HG02759 (cell line): ENCODE results near the gene ZNF674.
A peak's percentile ranks its signal among the peaks of the same experiment; 100 is the strongest.
"Not testable (repeated sequence)": the region's sequence is repeated elsewhere in the genome, so short reads cannot be mapped to it uniquely, and the experiment has no call there.

Experiments
- ATAC-seq: cut with Tn5 transposase; IDR thresholded peaks from one replicate; pipeline ENCODE4 v1.9.1; 2021; ENCODE audit warnings: mild to moderate bottlenecking, moderate library complexity; ENCODE audit not compliant: unreplicated experiment

The ZNF674 gene

DNA sequence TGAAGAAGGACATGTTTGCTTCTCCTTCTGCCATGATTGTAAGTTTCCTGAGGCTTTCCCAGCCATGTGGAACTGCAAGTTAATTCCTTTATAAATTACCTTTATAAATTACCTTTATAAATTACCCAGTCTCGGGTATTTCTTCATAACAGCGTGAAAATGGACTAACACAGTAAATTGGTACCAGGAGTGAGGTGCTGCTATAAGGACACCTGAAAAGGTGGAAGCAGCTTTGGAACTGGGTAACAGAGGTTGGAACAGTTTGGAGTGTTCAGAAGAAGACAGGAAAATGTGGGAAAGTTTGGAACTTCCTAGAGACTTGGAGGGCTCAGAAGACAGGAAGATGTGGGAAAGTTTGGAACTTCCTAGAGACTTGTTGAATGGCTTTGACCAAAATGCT lies 66.6 kb downstream of the ZNF674 start:
- ATAC-seq, result not testable (repeated sequence)

DNA sequence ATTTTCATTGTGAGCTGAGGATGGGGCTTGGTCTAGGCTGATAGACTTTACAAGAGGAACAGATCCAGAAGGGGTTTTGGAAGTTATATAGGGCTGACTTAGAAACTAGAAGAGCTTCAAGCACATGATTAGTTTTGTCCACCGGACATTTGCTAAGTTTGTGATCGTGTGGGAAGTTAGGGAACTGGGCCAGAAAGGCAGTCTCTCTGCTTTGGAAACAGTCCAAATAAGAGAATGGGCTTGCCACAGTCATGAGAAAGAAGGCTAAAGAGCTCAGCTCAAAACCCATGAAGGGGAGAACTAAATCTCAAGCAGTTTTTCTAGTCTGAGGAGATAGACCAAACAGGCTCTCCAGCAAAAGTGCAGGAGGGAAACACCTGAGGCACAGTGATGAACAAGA lies 67.8 kb downstream of the ZNF674 start:
- no peak for ATAC-seq

DNA sequence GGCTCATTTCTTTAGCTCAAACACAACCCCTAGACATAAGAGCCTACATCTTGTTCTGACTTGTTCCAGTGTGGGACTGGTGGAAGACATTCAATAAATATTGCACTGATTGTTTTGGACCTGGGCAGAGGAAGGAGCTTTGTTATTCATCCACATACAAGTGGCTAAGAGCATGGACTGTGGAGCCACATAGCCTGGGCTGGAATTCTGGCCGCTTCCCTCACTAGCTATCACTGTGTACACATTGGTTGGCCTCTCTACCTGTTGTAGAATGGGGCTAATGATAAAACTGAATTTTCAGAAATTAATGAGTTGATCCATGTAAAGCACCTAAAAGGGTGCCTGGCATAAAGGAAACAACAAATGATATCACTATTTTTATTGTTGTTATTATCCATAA lies 80.0 kb downstream of the ZNF674 start:
- ATAC-seq, result no peak

DNA sequence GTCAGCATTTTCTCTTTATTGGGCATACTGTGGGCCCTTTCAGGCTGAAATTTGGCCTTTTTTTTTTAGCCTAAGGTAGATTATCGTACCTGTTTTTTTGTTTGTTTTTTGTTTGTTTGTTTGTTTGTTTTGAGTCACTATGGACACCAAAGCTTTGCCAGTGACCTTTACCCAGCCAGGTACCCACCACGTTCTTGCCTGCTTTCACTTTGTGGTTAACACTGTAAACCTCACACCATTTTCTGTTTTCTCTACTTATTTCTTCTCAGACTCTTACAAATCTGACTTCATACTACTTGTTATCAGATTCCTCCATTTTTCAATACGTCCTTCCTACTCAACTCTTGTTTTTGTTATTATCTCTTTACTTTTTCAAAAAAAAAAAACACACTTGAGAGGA lies 81.5 kb downstream of the ZNF674 start:
- ATAC-seq, result no peak

DNA sequence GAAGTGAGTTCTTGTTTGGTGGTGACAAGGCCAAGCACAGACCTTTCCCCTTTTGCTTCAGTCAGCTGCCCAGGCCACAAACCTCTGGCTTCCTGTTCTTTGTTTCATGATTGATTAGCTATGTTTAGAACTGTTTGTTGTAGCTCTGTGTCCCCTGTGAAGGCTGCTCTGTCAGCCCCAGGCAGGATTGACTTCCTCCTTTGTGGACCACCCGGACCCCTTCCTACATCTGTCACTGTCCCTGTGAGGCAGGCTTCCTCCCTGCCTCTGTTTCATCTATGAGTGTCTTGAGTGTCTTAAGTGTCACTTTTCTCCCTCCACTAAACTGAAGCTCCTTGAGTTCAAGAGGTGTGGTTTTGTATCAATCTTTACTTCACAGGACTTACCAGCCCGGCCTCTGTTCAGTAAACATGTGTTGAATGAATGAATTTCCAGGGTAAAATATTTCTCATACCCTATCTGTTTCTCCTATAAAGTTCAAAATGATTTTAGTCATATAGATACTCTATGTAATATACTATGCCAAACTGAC lies 83.5 kb downstream of the ZNF674 start:
- peak; percentile 98 for ATAC-seq

DNA sequence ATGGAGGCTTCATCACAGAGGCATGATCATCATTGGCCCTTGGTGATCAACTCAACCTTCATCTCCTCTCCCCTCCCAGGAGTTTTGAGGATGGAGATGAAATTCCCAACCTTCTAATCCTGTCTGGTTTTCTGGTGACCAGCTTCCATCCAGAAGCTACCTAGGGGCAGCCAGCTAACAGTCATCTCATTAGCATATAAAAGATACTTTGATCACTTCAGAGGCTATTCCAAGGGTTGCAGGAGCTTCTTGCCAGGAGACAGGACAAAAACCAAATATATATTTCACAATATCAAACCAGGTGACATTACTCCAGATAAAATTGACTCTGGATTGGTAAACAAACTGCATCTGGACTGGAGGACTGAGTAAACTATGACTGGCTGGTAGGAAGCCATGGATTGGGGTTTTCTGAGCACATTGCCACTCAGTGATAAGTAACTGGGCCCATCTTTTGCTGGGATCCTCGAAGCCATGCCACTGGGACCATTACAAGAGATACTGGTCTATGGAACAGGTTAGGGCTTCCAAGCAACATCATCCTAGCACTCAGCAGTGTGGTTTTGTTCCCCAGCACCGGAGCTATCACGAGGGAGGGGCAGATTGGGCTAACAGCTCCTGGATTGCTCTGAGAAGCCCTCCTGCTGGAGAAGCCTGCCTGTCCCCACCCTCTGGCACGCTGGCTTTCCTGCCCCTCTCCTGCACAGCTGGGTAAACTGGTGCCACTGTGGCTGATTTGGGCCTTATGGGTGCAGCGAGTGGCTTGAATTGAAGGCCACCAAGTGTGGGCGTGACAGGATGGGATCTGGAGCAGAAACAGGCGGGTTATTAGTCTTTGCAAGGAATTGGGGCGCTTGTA lies 84.2 kb downstream of the ZNF674 start:
- ATAC-seq, result not testable (repeated sequence)

DNA sequence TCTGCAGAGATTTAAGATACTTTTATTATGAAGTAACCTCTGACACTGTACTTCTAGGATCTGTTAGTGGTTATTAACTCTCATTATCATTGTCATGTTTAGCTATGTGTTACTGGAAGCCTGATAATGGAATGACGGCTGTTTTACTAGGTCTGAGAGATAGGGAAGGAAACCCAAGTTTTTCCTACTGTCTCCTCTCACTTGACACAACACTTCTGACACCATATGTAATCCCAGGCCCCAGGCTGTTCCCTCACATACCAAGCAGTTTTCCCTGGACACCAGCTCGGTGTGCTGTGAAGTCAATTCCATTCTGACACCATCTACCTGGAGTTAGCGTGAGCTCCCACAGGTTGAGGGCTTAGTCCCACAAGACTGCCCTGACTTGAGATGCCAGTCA lies 85.6 kb downstream of the ZNF674 start:
- ATAC-seq, result no peak

DNA sequence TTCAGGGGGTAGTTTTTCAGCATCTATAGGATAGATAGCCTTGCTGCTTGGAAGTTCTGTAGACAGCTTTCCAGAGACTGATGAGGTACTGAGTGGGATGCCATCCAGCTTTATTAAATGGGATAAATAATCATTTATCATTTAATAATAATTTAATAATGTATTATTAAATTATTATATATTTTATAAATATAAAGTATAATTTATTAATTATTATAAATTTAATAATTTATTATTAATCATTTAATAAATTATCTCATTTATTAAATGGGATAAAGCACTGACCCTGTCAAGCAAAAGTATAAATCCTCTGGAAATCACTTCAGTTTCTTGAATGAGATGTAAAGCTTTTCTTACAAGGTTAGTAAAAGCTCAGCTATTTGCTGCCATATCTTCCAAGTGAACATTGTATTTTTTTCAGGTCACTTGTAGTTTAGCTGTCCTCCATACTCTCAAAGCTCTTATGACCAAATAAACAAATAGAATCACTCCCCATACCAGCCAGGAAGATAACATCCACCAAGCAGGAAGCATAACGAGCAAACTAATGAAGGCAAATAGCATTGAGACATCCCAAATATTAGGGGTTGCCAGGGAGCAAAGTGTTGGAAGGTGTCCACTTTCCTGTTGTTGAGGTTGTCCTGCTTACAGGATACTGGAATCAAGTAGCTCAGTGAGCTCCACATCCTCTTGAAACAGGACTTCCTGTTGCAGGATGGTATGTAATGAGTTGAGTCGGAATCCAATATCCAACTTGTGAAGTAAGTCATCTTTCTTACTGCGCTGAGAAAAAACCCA lies 88.9 kb downstream of the ZNF674 start:
- no peak for ATAC-seq
